Measurements from ENCODE around the gene USP7.
"Not testable (repeated sequence)": the region's sequence is repeated elsewhere in the genome, so short reads cannot be mapped to it uniquely, and the experiment has no call there.

Gene USP7

GRCh38 chr16:8872967-8873865, 90.5 kb downstream of the USP7 start:
- DNase-seq = no peak

GRCh38 chr16:8872071-8872470, 91.6 kb downstream of the USP7 start:
- no peak for DNase-seq

- not testable (repeated sequence) for DNase-seq
Observed at GRCh38 chr16:8869988-8870241, 93.8 kb downstream of the USP7 start.

- DNase-seq = no peak
Observed at GRCh38 chr16:8869212-8869987, 94.3 kb downstream of the USP7 start.

- peak; percentile 79 for DNase-seq
Observed at GRCh38 chr16:8868416-8869211, 95.1 kb downstream of the USP7 start, which contains the start of gene CARHSP1. Gene CARHSP1, minus strand, starts transcription at chr16:8869006. Its CDS starts 9,678 bp downstream, at chr16:8859328.

- DNase-seq = no peak
Observed at GRCh38 chr16:8867932-8868415, 95.7 kb downstream of the USP7 start.

GRCh38 chr16:8867216-8867931, 96.3 kb downstream of the USP7 start:
- DNase-seq = peak; percentile 11

GRCh38 chr16:8866884-8867215, 96.9 kb downstream of the USP7 start:
- no peak for DNase-seq

GRCh38 chr16:8866118-8866883, 97.4 kb downstream of the USP7 start:
- peak; percentile 23 for DNase-seq

GRCh38 chr16:8865145-8865882, 98.4 kb downstream of the USP7 start:
- DNase-seq = no peak

GRCh38 chr16:8864480-8865110, 99.1 kb downstream of the USP7 start:
- DNase-seq = no peak

GRCh38 chr16:8863594-8864424, 99.9 kb downstream of the USP7 start:
- DNase-seq = no peak

GRCh38 chr16:8862309-8863130, 101.2 kb downstream of the USP7 start:
- DNase-seq = no peak

- DNase-seq = no peak
Observed at GRCh38 chr16:8861563-8862308, 102.0 kb downstream of the USP7 start.

GRCh38 chr16:8859913-8860881, 103.5 kb downstream of the USP7 start:
- DNase-seq = no peak

Data from NCI-H1105 treated with DMSO at 0.1 percent for 48 hours (cell line).